ENCODE data around the gene SLC27A1.
"Not testable (repeated sequence)": the region's sequence is repeated elsewhere in the genome, so short reads cannot be mapped to it uniquely, and the experiment has no call there.

The SLC27A1 gene

GRCh38 chr19:17487284-17488121 is 17.2 kb downstream of the SLC27A1 start:
- no peak for DNase-seq

GRCh38 chr19:17488593-17489391 is 18.5 kb downstream of the SLC27A1 start:
- DNase-seq = peak; percentile 66

DNA sequence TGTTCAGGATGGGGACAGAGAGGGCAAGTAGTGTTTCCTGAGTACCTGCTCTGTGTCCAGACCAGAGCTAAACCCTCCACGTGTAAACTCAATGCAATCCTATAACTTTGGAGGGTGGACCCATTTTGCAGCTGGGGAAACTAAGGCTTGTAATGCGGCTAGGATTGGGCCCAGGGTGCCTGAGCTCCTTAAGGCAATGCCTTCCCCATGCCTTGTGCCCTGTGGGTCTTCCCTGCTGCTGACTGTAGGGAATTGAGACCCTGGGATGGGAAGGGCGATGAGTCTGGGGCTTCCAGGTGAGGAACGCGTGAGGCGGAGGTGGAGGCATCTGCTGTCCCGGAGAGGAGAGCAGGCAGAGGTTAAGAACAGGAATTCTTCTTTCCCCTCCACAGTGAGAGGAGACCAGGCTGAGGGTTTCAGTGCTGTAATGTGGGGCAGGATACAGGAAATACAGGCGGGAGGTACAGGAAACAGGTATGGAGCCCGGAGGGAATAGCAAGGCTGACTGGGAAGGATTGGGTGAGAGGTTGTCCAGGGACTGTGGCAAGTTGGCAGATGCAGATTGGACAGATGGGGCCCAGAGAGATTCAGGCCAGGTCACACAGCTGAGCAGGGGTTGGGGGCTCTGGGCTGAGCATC is 19.2 kb downstream of the SLC27A1 start:
- DNase-seq = no peak

DNA sequence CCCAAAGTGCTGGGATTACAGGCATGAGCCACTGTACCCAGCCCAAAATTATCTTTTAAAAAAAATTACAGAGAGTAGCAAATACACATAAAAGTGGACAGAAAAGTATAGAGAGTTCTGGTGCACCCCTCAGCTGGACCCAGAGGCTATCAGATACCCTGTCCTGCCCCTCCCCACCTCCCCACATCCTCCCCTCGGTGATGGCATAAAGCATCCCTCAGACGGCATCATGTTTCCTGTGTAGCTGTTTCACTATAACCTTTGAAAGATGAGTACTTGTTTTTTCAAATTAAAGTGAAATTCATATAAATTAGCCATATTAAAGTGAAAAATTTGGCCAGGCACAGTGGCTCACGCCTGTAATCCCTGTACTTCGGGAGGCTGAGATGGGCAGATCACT is 20.1 kb downstream of the SLC27A1 start:
- DNase-seq = no peak

DNA sequence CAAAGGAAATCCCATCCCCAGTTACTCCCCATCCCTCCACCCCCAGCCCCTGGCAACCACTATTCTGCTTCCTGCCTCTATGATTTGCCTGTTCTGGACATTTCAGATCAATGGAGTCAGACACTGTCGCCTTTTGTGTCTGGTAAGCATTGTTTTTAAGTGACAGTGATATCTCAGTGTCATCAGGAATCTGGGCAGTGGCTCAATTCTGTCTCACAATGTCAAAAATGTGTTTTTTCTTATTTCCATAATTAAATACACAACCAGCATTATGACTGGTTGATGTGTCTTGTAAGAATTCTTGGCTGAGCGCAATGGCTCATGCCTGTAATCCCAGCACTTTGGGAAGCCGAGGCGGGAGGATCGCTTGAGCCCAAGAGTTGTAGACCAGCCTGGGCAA is 21.0 kb downstream of the SLC27A1 start:
- no peak for DNase-seq

GRCh38 chr19:17495639-17496296 is 25.4 kb downstream of the SLC27A1 start:
- DNase-seq = no peak

DNA sequence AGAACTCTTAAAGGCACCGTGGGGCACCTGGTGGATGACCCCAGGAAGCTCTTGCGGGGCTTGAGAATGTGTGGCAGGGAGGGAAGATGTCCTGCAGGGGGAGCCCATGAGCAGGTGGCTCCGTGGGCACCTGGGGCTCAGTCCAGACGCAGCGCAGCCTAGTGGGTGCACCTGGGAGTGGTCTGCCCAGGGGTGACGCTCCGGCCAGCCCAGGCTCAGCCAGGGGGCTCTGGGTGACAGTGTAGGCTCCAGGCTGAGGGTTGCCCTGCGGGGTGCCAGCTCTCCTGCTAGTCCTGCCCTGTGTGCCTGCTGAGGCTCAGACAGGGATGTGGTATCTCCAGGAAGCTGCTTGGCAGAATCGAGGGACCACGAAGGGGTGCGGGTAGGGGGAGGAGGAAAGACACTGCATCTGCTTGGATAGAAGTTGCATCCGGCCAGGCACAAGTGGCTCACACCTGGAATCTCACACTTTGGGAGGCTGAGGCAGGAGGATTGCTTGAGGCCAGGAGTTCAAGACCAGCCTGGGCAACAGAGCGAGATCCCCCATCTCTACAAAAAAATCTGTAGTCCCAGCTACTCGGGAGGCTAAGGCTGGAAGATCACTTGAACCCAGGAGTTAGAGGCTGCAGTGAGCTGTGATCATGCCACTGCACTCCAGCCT is 26.1 kb downstream of the SLC27A1 start:
- peak; percentile 35 for DNase-seq

- no peak for DNase-seq
Observed at GRCh38 chr19:17497149-17497798, 26.9 kb downstream of the SLC27A1 start.

GRCh38 chr19:17499025-17499424 is 28.7 kb downstream of the SLC27A1 start:
- not testable (repeated sequence) for DNase-seq

DNA sequence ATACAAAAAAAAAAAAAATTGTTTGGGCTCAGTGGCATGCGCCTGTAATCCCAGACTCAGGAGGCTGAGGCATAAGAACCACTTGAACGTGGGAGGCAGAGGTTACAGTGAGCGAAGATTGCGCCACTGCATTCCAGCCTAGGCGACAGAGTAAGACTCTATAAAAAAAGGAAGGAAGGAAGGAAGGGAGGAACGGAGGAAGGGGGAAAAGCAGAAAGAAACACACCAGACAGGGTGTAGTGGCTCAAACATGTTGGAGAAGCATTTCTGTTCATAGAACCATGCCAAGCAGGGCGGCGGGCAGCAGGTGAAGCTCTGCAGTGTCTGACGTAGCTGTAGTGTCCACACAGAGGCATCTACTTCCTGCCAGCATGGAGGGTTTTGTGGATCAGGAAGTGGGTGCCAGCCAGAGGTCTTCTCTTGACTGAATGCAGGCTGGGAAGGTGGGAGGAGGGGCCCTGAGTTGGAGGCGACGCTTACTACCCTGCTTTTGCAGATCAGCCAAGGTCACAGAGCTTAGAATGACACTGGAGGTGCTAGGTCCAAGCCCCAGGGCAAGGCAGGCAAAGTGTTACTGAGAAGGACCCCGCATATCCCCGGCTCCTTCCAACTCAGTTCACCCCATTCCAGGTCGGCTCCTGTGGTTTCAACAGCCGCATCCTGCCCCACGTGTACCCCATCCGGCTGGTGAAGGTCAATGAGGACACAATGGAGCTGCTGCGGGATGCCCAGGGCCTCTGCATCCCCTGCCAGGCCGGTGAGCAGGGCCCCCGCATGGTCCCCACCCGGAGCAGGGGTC is 29.5 kb downstream of the SLC27A1 start:
- peak; percentile 8 for DNase-seq

DNA sequence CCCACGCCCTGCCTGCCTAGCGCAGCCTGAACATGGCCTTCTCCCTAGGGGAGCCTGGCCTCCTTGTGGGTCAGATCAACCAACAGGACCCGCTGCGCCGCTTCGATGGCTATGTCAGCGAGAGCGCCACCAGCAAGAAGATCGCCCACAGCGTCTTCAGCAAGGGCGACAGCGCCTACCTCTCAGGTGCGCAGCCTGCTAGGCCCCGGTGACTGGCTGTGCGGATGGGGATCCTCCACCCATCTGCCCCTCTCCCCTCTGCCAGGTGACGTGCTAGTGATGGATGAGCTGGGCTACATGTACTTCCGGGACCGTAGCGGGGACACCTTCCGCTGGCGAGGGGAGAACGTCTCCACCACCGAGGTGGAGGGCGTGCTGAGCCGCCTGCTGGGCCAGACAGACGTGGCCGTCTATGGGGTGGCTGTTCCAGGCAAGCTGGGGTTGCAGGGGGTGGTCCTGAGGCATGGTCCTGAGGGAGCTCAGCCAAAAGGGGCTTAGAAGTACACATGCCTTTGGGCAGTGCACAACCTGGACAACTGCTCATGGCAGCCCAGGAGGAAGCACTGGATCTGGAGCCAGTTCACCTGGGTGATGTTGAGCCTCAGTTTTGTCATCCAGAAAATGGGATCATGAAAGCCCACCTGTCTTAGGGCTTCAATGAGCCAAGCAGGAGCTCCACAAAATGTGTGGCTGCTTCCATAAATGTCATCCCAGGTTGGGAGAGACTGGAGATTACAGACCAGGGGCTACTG is 30.3 kb downstream of the SLC27A1 start:
- DNase-seq = no peak

GRCh38 chr19:17503240-17503639 is 32.9 kb downstream of the SLC27A1 start:
- DNase-seq = no peak

- no peak for DNase-seq
Observed at GRCh38 chr19:17504030-17504429, 33.7 kb downstream of the SLC27A1 start.

GRCh38 chr19:17504456-17504855 is 34.1 kb downstream of the SLC27A1 start:
- no peak for DNase-seq

DNA sequence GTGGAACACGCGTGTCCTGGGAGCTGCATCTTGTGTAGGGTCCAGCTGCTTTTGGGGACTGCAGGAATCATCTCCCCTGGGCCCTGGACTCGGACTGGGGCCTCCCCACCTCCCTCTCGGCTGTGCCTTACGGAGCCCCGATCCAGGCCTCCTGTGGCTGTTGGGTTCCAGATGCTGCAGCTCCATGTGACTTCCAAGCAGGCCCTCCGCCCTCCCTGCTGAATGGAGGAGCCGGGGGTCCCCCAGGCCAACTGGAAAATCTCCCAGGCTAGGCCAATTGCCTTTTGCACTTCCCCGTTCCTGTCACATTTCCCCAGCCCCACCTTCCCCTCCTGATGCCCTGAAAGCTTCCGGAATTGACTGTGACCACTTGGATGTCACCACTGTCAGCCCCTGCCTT is 34.9 kb downstream of the SLC27A1 start:
- DNase-seq = no peak

- DNase-seq = no peak
Observed at GRCh38 chr19:17506745-17507144, 36.4 kb downstream of the SLC27A1 start.

DNA sequence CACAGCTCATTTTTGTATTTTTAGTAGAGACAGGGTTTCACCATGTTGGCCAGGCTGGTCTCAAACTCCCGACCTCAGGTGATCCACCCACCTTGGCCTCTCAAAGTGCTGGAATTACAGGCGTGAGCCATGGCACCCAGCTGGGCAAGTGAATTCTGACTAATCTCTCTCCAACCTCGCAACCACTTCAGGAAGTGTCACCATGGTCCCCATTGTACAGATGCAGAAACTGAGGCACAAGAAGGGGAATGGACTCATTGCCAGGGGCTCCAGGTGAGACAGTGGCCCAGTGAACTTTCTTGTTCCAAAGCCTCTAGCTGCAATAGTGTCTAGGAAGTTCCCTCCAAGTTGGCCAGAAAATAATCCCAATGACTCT is 38.2 kb downstream of the SLC27A1 start:
- not testable (repeated sequence) for DNase-seq

DNA sequence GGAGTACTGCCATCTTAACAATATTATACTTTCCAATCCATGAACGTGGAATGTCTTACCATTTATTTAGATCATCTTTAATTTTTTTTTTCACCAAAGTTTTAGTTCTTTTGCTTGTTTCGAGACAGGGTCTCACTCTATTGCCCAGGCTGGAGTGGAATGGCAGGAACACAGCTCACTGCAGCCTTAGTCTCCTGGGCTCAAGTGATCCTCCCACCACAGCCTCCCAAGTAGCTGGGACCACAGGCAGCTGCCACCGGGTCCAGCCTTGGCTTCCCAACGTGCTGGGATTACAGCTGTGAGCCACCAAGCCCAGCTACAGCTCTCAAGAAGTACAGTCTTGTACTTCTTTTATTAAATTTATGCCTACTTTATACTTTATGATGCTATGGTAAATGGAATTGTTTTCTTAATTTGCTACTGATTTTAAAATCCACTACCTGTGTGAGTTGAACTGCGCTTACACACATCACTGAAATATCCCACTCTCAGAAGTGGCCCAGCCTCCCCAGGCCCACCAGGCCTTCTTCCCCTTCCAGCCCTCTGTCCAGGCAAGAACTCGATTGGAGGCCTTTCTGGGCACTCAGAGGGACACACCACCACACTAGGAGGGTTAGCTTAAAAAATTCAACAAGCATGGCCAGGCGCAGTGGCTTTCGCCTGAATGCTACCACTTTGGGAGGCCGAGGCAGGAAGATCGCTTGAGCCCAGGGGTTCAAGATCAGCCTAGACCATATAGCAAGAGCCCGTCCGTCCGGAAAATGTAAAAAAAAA is 40.1 kb downstream of the SLC27A1 start:
- DNase-seq = no peak
